KMS-11 (cell line): Measurements from ENCODE around the gene TDO2.

Experiments
- H2AFZ ChIP-seq: fragments of 200-600 bp; sonication (generic); 2 replicates; pipeline ENCODE4 v1.6.1; 2016; ENCODE audit warnings: antibody characterized with exemption, mixed run types, low read depth
- H3K27ac ChIP-seq: fragments of 200-600 bp; sonication (generic); 2 replicates; pipeline ENCODE4 v1.6.1; 2016; ENCODE audit warnings: mild to moderate bottlenecking, mixed run types
- H3K27me3 ChIP-seq: fragments of 200-600 bp; sonication (generic); 2 replicates; pipeline ENCODE4 v1.6.1; 2017; ENCODE audit warnings: mild to moderate bottlenecking, low read depth, mixed run types, moderate library complexity; ENCODE audit not compliant: insufficient read depth
- H3K36me3 ChIP-seq: fragments of 200-600 bp; sonication (generic); 2 replicates; pipeline ENCODE4 v1.6.1; 2017; ENCODE audit warnings: mild to moderate bottlenecking, mixed run types; ENCODE audit not compliant: insufficient read depth
- H3K4me1 ChIP-seq: fragments of 200-600 bp; sonication (generic); 2 replicates; pipeline ENCODE4 v1.6.1; 2016; ENCODE audit warnings: mild to moderate bottlenecking, low read depth, mixed run types; ENCODE audit not compliant: poor library complexity, severe bottlenecking
- H3K4me2 ChIP-seq: fragments of 200-600 bp; sonication (generic); 2 replicates; pipeline ENCODE4 v1.7.0; 2016; ENCODE audit warnings: mild to moderate bottlenecking, mixed run types
- H3K4me3 ChIP-seq: fragments of 200-600 bp; sonication (generic); IDR thresholded peaks from 2 replicates; pipeline ENCODE4 v1.6.1; 2017; ENCODE audit warnings: low read depth, low read length, mixed read lengths; ENCODE audit not compliant: insufficient read depth
- H3K79me2 ChIP-seq: fragments of 200-600 bp; sonication (generic); 2 replicates; pipeline ENCODE4 v1.6.1; 2016; ENCODE audit warnings: low read depth, mixed run types; ENCODE audit not compliant: insufficient read depth
- H3K9ac ChIP-seq: fragments of 200-600 bp; sonication (generic); 2 replicates; pipeline ENCODE4 v1.6.1; 2016; ENCODE audit warnings: mild to moderate bottlenecking, mixed run types
- H4K20me1 ChIP-seq: fragments of 200-600 bp; sonication (generic); 2 replicates; pipeline ENCODE4 v1.6.1; 2016; ENCODE audit warnings: mild to moderate bottlenecking, mixed run types; ENCODE audit not compliant: insufficient read depth
- CTCF ChIP-seq: fragments of 200-600 bp; sonication (generic); conservative IDR thresholded peaks from 2 replicates; pipeline ENCODE4 v1.6.1; 2017; ENCODE audit warnings: low read depth, mild to moderate bottlenecking, antibody characterized with exemption, low read length, moderate library complexity, mixed read lengths

TDO2 gene

GRCh38 chr4:155960522-155960921 lies 57.0 kb downstream of the TDO2 start:
- H3K79me2 ChIP-seq: no peaks in the 10 kb centered on the region
- no peak overlapping the region for H3K9ac ChIP-seq
- no peak overlapping the region for H3K4me2 ChIP-seq
- no peak for TF ChIP-seq CTCF
- no peak overlapping the region for H3K27ac ChIP-seq
- no peak overlapping the region for H3K4me3 ChIP-seq
- H3K36me3 ChIP-seq: no peaks in the 10 kb centered on the region
- no peaks in the 10 kb centered on the region for H3K4me1 ChIP-seq
- no peaks in the 10 kb centered on the region for H3K27me3 ChIP-seq
- no peaks in the 10 kb centered on the region for H4K20me1 ChIP-seq
- H2AFZ ChIP-seq: no peak overlapping the region

- no peaks in the 10 kb centered on the region for H4K20me1 ChIP-seq
- no peak overlapping the region for H3K4me2 ChIP-seq
- no peak overlapping the region for H3K27ac ChIP-seq
- H3K79me2 ChIP-seq: no peaks in the 10 kb centered on the region
- H3K9ac ChIP-seq: no peak overlapping the region
- no peak overlapping the region for H2AFZ ChIP-seq
- H3K4me3 ChIP-seq: no peak overlapping the region
- no peaks in the 10 kb centered on the region for H3K27me3 ChIP-seq
- H3K4me1 ChIP-seq: no peaks in the 10 kb centered on the region
- TF ChIP-seq CTCF: no peak
- no peaks in the 10 kb centered on the region for H3K36me3 ChIP-seq
These were observed 58.1 kb downstream of the TDO2 start for GRCh38 chr4:155961575-155961974.

GRCh38 chr4:155962767-155963166 lies 59.3 kb downstream of the TDO2 start:
- Histone ChIP-seq H4K20me1 (no peaks in the 10 kb centered on the region), H2AFZ (no peak overlapping the region), H3K4me2 (no peak overlapping the region), H3K4me3 (no peak overlapping the region), H3K4me1 (no peaks in the 10 kb centered on the region), H3K79me2 (no peaks in the 10 kb centered on the region), H3K27me3 (no peaks in the 10 kb centered on the region), H3K27ac (no peak overlapping the region), H3K36me3 (no peaks in the 10 kb centered on the region), H3K9ac (no peak overlapping the region)
- no peak for TF ChIP-seq CTCF

- Histone ChIP-seq H3K36me3 (no peaks in the 10 kb centered on the region), H3K4me3 (no peak overlapping the region), H4K20me1 (no peaks in the 10 kb centered on the region), H3K27me3 (no peaks in the 10 kb centered on the region), H3K4me2 (no peak overlapping the region), H3K79me2 (no peaks in the 10 kb centered on the region), H3K9ac (no peak overlapping the region), H3K27ac (no peak overlapping the region), H3K4me1 (no peaks in the 10 kb centered on the region), H2AFZ (no peak overlapping the region)
- no peak for TF ChIP-seq CTCF
These were observed 60.8 kb downstream of the TDO2 start for GRCh38 chr4:155964016-155964891.
